SU-DHL-6 (cell line): ENCODE results near the gene ATP6V0D1.

Source experiments
- H2AFZ ChIP-seq: fragments of 200-600 bp; sonication (generic); 2 replicates; pipeline ENCODE4 v1.6.1; 2014; ENCODE audit warnings: low read depth, mild to moderate bottlenecking, moderate library complexity, mixed read lengths, antibody characterized with exemption, low read length; ENCODE audit not compliant: severe bottlenecking
- H3F3A ChIP-seq: fragments of 200-600 bp; shearing (Covaris generic); 2 replicates; pipeline ENCODE4 v1.6.0; 2016; ENCODE audit warnings: antibody characterized with exemption, mild to moderate bottlenecking; ENCODE audit not compliant: insufficient read depth
- H3K27ac ChIP-seq: fragments of 200-600 bp; sonication (generic); 2 replicates; pipeline ENCODE4 v1.5.1; 2016; ENCODE audit warnings: low read depth, mild to moderate bottlenecking, low read length, moderate library complexity, mixed read lengths
- H3K27me3 ChIP-seq: fragments of 200-600 bp; sonication (generic), shearing (Covaris generic); 2 replicates; pipeline ENCODE4 v1.6.0; 2014; ENCODE audit warnings: mild to moderate bottlenecking, low read length
- H3K36me3 ChIP-seq: fragments of 200-600 bp; sonication (generic); 2 replicates; pipeline ENCODE4 v1.6.1; 2014; ENCODE audit warnings: mild to moderate bottlenecking, low read length, mixed read lengths
- H3K4me2 ChIP-seq: fragments of 300-600, 200-600 bp; shearing (Covaris generic), sonication (generic); 2 replicates; pipeline ENCODE4 v1.6.0; 2014; ENCODE audit warnings: low read length, low read depth, mild to moderate bottlenecking; ENCODE audit not compliant: poor library complexity, severe bottlenecking
- H3K4me3 ChIP-seq: fragments of 200-600 bp; sonication (generic); 2 replicates; pipeline ENCODE4 v1.5.1; 2014; ENCODE audit warnings: antibody characterized with exemption, low read length, mild to moderate bottlenecking, mixed read lengths; ENCODE audit not compliant: insufficient read depth, poor library complexity, severe bottlenecking
- H3K79me2 ChIP-seq: fragments of 200-600 bp; sonication (generic); 2 replicates; pipeline ENCODE4 v1.6.1; 2014; ENCODE audit warnings: mild to moderate bottlenecking, low read length, moderate library complexity; ENCODE audit not compliant: insufficient read depth
- H3K9ac ChIP-seq: fragments of 200-600 bp; sonication (generic); 2 replicates; pipeline ENCODE4 v1.7.0; 2014; ENCODE audit warnings: mild to moderate bottlenecking, low read length
- H3K9me2 ChIP-seq: fragments of 200-600 bp; sonication (generic); replicated peaks from 2 replicates; pipeline ENCODE4 v1.6.1; 2014; ENCODE audit warnings: low read length; ENCODE audit not compliant: insufficient read depth
- H3K9me3 ChIP-seq: fragments of 200-600 bp; sonication (generic); 2 replicates; pipeline ENCODE4 v1.6.1; 2014; ENCODE audit warnings: low read length, mixed read lengths; ENCODE audit not compliant: insufficient read depth
- H4K20me1 ChIP-seq: fragments of 200-600 bp; sonication (generic); 2 replicates; pipeline ENCODE4 v1.6.1; 2014; ENCODE audit warnings: low read depth, mild to moderate bottlenecking, antibody characterized with exemption, low read length, moderate library complexity, mixed read lengths
- CTCF ChIP-seq: fragments of 200-600 bp; sonication (generic); IDR thresholded peaks from one replicate; pipeline ENCODE4 v1.5.1; 2017; ENCODE audit warnings: antibody characterized with exemption, mild to moderate bottlenecking, low read length, moderate library complexity; ENCODE audit not compliant: insufficient read depth, poor library complexity, severe bottlenecking
- EZH2phosphoT487 ChIP-seq: fragments of 200-600 bp; sonication (generic), shearing (Covaris generic); conservative IDR thresholded peaks from 2 replicates; pipeline ENCODE4 v1.6.1; 2018; ENCODE audit warnings: mild to moderate bottlenecking, antibody characterized with exemption, low read length, moderate library complexity, mixed read lengths

The ATP6V0D1 gene

GRCh38 chr16:67471758-67472384, 9.1 kb downstream of the ATP6V0D1 start:
- no peak overlapping the region for H3K9ac ChIP-seq
- H2AFZ ChIP-seq = no peak overlapping the region
- no peaks in the 10 kb centered on the region for H3K9me3 ChIP-seq
- no peak overlapping the region for H3K27ac ChIP-seq
- H3K36me3 ChIP-seq = no peaks in the 10 kb centered on the region
- no peak overlapping the region for H3K4me2 ChIP-seq
- no peaks in the 10 kb centered on the region for H3F3A ChIP-seq
- H4K20me1 ChIP-seq = 0 out of 2 replicates have a peak, but pooled peaks cover 3% of the 10 kb centered on the region
- no peak overlapping the region for H3K4me3 ChIP-seq
- no peaks in the 10 kb centered on the region for H3K9me2 ChIP-seq
- H3K27me3 ChIP-seq = no peaks in the 10 kb centered on the region
- H3K79me2 ChIP-seq = peaks cover 90% of the 10 kb centered on the region
- no peak for TF ChIP-seq EZH2phosphoT487
- TF ChIP-seq CTCF = no peak

- no peak overlapping the region for H3K27ac ChIP-seq
- H3K79me2 ChIP-seq = peaks cover 89% of the 10 kb centered on the region
These were observed 10.6 kb downstream of the ATP6V0D1 start for GRCh38 chr16:67470359-67470758.

GRCh38 chr16:67468731-67469130, 12.2 kb downstream of the ATP6V0D1 start:
- Histone ChIP-seq H2AFZ (no peak overlapping the region), H4K20me1 (0 out of 2 replicates have a peak, but pooled peaks cover 3% of the 10 kb centered on the region), H3F3A (no peaks in the 10 kb centered on the region), H3K4me2 (no peak overlapping the region), H3K27ac (no peak overlapping the region), H3K9me3 (no peaks in the 10 kb centered on the region), H3K9me2 (no peaks in the 10 kb centered on the region), H3K9ac (no peak overlapping the region), H3K36me3 (no peaks in the 10 kb centered on the region), H3K79me2 (peaks cover 89% of the 10 kb centered on the region), H3K27me3 (no peaks in the 10 kb centered on the region), H3K4me3 (no peak overlapping the region)
- TF ChIP-seq EZH2phosphoT487 (no peak), CTCF (no peak)

More at GRCh38 chr16:67470359-67470758, 10.6 kb downstream of the ATP6V0D1 start:
- no peaks in the 10 kb centered on the region for H3K27me3 ChIP-seq
- no peaks in the 10 kb centered on the region for H3K9me2 ChIP-seq
- no peak overlapping the region for H2AFZ ChIP-seq
- H3K9me3 ChIP-seq = no peaks in the 10 kb centered on the region
- TF ChIP-seq CTCF = no peak
- no peak for TF ChIP-seq EZH2phosphoT487
- H3K36me3 ChIP-seq = no peaks in the 10 kb centered on the region
- H3K9ac ChIP-seq = no peak overlapping the region
- no peak overlapping the region for H3K4me2 ChIP-seq
- H3K4me3 ChIP-seq = no peak overlapping the region
- H3F3A ChIP-seq = no peaks in the 10 kb centered on the region
- 0 out of 2 replicates have a peak, but pooled peaks cover 3% of the 10 kb centered on the region for H4K20me1 ChIP-seq
